ENCODE data around the gene PDXDC1. TPM values are rescaled to one million over a fixed set of nuclear protein-coding genes. Genes with fewer than 3 reads are reported as not detected.
"Not testable (repeated sequence)": the region's sequence is repeated elsewhere in the genome, so short reads cannot be mapped to it uniquely, and the experiment has no call there.

Gene PDXDC1
- total RNA-seq, 1 experiment from 2014 or later, result 29.8 TPM

- DNase-seq (ENCODE audit: low read depth), result peak; percentile 83
Observed at GRCh38 chr16:15154650-15155562, 180.1 kb downstream of the PDXDC1 start.

- DNase-seq (ENCODE audit: low read depth), result not testable (repeated sequence)
Observed at GRCh38 chr16:15157644-15158043, 182.8 kb downstream of the PDXDC1 start.

GRCh38 chr16:15159671-15160070, 184.8 kb downstream of the PDXDC1 start:
- DNase-seq (ENCODE audit: low read depth), result not testable (repeated sequence)

- not testable (repeated sequence) for DNase-seq (ENCODE audit: low read depth)
Observed at GRCh38 chr16:15160571-15160970, 185.7 kb downstream of the PDXDC1 start.

- DNase-seq (ENCODE audit: low read depth), result not testable (repeated sequence)
Observed at GRCh38 chr16:15163055-15163454, 188.2 kb downstream of the PDXDC1 start.

- DNase-seq (ENCODE audit: low read depth), result not testable (repeated sequence)
Observed at GRCh38 chr16:15166177-15166576, 191.4 kb downstream of the PDXDC1 start.

GRCh38 chr16:15168303-15168702, 193.5 kb downstream of the PDXDC1 start:
- DNase-seq (ENCODE audit: low read depth), result not testable (repeated sequence)

GRCh38 chr16:15168953-15169652, 194.3 kb downstream of the PDXDC1 start:
- not testable (repeated sequence) for DNase-seq (ENCODE audit: low read depth)

- not testable (repeated sequence) for DNase-seq (ENCODE audit: low read depth)
Observed at GRCh38 chr16:15179909-15180308, 205.1 kb downstream of the PDXDC1 start.

- DNase-seq (ENCODE audit: low read depth), result not testable (repeated sequence)
Observed at GRCh38 chr16:15180946-15181345, 206.1 kb downstream of the PDXDC1 start.

GRCh38 chr16:15184000-15184399, 209.2 kb downstream of the PDXDC1 start:
- DNase-seq (ENCODE audit: low read depth), result not testable (repeated sequence)

Other genes with a start within 250 kb of the PDXDC1 start
- gene NPIPA2, start 232.5 kb upstream of the PDXDC1 start, total RNA-seq (2014; rRNA removed; shearing (Covaris generic)), result 0.29 and 4.3 TPM in 2 replicates
- gene NOMO1, start 141.3 kb upstream of the PDXDC1 start, total RNA-seq (2014; rRNA removed; shearing (Covaris generic)), result 53.4 and 55.2 TPM in 2 replicates
- gene NPIPA1, start 37.6 kb upstream of the PDXDC1 start, total RNA-seq (2014; rRNA removed; shearing (Covaris generic)), result 15.6 and 17.1 TPM in 2 replicates
- 70.9 and 78.8 TPM in 2 replicates for gene NTAN1, start 81.0 kb downstream of the PDXDC1 start, total RNA-seq (2014; rRNA removed; shearing (Covaris generic))
- 27.8 and 29.7 TPM in 2 replicates for gene RRN3, start 119.2 kb downstream of the PDXDC1 start, total RNA-seq (2014; rRNA removed; shearing (Covaris generic))